Fibroblast of skin of back (primary cell): ENCODE measurements around the gene GPR65. TPM values are rescaled to one million over a fixed set of nuclear protein-coding genes. Genes with fewer than 3 reads are reported as not detected.

Experiments used
- DNase-seq: peaks from one replicate; pipeline ENCODE4 v3.0.0-alpha.2; 2013
- polyA plus RNA-seq, 2 experiments: library from polyadenylated mRNA; unstranded; fragments of 120-200 nt; gene quantifications; one replicate each; pipeline ENCODE4 v1.2.1, GENCODE V29; 2013; ENCODE audit not compliant: insufficient read length in 2 of 2

Gene GPR65, protein sequence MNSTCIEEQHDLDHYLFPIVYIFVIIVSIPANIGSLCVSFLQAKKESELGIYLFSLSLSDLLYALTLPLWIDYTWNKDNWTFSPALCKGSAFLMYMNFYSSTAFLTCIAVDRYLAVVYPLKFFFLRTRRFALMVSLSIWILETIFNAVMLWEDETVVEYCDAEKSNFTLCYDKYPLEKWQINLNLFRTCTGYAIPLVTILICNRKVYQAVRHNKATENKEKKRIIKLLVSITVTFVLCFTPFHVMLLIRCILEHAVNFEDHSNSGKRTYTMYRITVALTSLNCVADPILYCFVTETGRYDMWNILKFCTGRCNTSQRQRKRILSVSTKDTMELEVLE
- 0.02 TPM for polyA plus RNA-seq (2013, experiment 1 of 2; ENCODE audit: insufficient read length)
- polyA plus RNA-seq (2013, experiment 2 of 2; ENCODE audit: insufficient read length) = 0.02 TPM

GRCh38 chr14:88005050-88005481 is at the start of gene GPR65:
TSS of gene GPR65 (plus strand) at chr14:88005135. CDS start at chr14:88010848, 5,713 bp downstream.
- DNase-seq = peak; percentile 28

- no peak for DNase-seq
Observed at GRCh38 chr14:87955501-87955900, 49.4 kb upstream of the GPR65 start.

GRCh38 chr14:87960013-87960787 is 44.7 kb upstream of the GPR65 start:
- no peak for DNase-seq

- no peak for DNase-seq
Observed at GRCh38 chr14:87961246-87961645, 43.7 kb upstream of the GPR65 start.

DNA sequence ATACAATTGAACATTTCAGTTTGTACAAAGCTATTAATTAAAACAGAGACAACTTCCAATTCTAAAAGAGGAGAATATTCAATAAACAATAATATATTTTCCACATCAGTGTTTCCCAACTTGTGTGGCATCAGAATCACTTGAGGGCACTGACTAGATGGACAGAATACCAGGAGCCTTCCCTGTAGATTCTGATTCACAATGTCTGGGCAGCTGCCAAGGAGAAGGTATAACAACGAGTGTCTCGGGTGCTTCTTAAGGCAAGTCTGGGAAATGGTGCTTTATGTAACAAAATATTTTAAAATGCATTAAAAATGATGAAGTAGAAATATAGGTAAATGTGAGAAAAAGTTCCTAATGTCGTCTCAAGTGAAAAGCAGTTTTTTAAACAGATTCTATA is 38.1 kb upstream of the GPR65 start:
- DNase-seq = peak; percentile 8

DNA sequence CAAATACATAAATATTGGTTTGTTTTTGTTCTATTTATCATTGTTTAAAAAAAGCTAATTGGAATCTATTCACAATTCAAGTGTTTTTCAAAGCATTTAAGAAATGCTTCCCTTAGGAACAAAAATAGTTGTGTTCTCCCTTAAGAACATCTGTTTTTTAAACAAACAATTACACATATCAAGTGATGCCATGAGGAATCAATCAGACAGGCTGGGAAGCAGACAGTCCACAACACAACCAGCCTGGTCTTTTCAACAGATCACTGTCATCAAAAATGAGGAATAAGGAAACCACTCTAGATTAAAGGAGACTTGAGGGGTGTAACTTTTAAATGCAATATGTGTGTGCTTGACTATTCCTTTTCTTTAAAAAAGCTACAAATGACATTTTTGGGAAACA is 37.4 kb upstream of the GPR65 start:
- DNase-seq = no peak

- DNase-seq = no peak
Observed at GRCh38 chr14:87971010-87971409, 33.9 kb upstream of the GPR65 start.

DNA sequence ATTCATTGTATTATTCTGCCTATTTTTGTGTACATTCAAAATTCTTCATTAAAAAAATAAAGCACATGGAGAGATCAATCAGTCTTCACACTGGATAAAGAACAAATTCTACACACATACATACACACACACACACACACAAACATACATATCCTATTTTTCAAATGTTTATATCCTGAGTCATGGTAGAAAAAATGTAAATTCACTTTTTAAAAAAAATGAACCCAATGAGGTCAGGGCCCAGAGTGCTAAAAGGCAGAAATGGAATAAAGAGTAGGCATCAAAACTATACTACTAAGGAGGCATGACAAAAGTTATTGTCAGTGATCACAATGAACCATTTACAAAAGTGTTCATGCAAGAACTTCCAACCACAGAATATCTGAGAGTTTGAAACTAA is 29.3 kb upstream of the GPR65 start:
- peak; percentile 38 for DNase-seq

GRCh38 chr14:87979689-87980088 is 25.2 kb upstream of the GPR65 start:
- DNase-seq = no peak

GRCh38 chr14:87989221-87989955 is 15.5 kb upstream of the GPR65 start:
- DNase-seq = no peak

GRCh38 chr14:87989956-87990299 is 15.0 kb upstream of the GPR65 start:
- no peak for DNase-seq

GRCh38 chr14:87990682-87991081 is 14.3 kb upstream of the GPR65 start:
- DNase-seq = no peak

- DNase-seq = peak; percentile 24
Observed at GRCh38 chr14:87992346-87992717, 12.6 kb upstream of the GPR65 start.

GRCh38 chr14:87992718-87993628 is 12.0 kb upstream of the GPR65 start, which contains the start of gene GALC:
TSS of gene GALC (minus strand) at chr14:87993182. CDS start at chr14:87993164, 18 bp downstream.
- peak; percentile 91 for DNase-seq

GRCh38 chr14:87994974-87995373 is 10.0 kb upstream of the GPR65 start:
- DNase-seq = no peak

DNA sequence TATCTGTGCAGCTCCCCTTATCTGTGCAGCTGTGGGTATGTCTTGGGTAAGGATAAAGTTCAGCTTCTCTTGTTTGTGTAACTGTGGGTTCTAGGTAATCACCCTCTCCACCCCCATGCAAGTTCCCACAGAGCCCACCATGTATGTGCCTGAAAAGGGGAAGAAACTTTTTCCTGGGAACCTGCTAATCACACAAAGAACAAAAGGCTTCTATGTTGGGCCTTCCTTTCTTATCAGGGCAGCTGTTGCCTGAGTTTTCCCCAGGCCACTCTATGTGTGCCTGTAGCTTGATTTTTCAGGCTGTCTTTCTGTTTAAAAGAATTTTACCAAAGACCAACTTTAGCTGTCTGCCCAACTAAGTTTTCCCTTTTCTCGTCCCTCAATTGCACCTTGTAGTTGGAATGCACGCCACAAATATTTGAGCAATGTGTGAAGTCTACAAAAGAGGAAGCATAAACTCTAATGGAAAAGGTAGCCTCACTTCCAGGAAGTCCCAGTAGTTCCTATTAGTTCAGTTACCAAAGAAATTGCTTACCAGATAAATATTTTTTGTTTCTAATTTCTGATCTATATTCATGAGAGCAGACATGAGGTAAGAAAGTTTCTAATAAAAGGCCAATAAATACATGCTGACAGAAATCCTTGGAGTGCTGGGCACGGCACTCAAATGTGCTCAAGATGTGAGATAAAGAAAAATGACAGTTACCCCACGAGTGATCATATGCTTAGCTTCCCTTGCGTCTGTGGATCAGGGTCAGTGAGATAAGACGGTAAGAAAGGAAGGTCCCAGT is 9.2 kb upstream of the GPR65 start:
- DNase-seq = no peak

DNA sequence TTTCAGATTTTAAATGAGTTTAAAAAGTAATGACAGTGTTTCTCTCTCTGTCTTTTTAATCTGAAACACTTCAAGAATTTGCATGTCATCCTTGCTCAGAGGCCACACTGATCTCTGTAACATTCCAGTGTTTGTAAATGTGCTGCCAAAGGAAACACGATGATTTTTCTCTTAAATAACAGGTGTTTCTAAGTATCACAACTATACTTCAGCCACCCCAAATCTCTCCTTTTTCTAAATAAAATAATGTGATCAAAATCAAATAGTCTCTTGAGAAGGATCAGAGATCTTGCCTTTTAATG is 8.7 kb upstream of the GPR65 start:
- peak; percentile 15 for DNase-seq

DNA sequence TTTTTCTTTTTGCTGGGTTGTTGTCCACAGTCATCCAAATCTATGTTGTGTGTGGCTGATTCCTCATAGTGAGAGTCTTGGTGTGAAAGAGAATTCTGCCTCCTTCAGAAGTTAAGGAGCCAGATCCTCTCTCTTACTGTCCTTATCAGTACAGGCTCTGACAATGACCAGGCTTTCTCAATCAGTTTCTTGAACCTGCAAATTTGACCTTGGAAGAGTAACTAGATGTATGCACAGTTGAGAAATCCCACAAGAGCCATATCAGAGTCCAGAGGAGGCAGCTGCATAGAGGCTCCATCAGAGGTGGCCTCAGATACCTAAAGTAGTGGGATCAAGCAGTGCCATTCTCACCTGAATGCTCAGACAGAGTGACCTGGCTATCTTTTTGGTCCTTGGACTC is 6.5 kb upstream of the GPR65 start:
- DNase-seq = no peak

- DNase-seq = no peak
Observed at GRCh38 chr14:87999277-87999676, 5.7 kb upstream of the GPR65 start.

DNA sequence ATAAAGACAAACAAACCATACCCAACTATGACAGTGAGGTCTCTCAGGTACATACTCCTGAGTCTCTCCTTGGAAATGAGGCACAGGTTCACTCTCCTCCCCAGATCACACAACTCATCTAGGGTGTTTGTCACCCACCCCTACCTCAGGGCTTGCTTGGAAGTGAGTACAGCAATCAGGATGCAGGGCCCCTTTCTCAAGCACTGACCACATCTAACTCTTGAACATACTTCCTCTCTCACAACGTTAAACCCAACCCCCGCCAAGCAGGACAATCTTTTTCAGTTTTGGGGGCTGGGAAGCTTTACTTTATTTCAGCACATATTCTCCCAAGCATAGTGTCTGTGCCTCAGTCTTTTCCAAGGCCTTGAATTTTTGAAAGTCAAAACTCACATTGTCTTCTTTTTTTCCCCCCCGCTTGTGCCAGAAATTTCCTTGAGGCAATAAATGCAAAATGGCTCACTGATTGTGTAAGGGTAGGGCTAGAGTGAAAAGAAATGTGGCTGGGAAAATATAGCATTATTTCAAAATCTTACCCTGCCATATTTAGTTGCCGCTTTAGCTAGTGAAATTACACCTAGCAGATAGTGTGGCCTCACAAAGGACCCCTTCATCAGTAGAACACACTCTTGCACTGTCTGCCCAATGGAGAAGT is 2.4 kb upstream of the GPR65 start:
- no peak for DNase-seq

- no peak for DNase-seq
Observed at GRCh38 chr14:88003425-88003824, 1.5 kb upstream of the GPR65 start.
